Epithelial cell of prostate (primary cell): ENCODE data around the gene C1orf53.

Experiments used
- DNase-seq: peaks from one replicate; pipeline ENCODE4 v3.0.0-alpha.2; 2011; ENCODE audit warnings: low read depth, low spot score
- H3K27ac ChIP-seq: fragments of 450-650 bp; 2 replicates; pipeline ENCODE4 v1.5.1; 2017; ENCODE audit warnings: mild to moderate bottlenecking

Gene C1orf53

DNA sequence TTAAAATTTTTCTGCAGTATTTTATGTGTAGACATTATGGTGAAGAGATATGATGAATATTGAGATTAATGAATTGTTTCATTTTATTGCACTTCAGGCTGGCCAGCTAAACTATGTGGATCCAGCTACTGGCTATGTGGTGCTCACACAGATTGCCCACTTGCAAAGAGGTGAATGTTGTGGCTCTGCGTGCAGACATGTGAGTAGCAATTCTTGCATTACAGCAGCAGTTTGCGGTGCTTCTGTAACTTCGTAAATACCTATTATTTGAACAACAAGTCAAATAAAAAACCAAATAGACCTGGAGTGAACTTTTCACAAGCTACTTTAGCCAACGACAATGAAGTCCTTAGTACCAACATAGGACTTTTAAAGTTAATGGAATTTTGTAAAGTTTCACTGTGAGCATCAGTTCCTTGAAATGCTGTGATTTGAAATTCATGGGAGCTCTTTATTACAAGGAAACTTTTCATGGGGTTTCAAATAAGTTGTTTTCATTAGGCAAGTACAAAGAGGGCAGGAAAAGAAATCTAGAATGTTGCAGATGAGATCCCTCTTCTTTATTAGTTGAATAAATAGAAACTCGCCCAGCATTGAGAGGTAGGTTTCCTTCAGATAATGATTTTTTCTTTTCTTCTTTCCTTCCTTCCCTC lies 3.4 kb downstream of the C1orf53 start:
- H3K27ac ChIP-seq, result no peak overlapping the region
- DNase-seq, result no peak

DNA sequence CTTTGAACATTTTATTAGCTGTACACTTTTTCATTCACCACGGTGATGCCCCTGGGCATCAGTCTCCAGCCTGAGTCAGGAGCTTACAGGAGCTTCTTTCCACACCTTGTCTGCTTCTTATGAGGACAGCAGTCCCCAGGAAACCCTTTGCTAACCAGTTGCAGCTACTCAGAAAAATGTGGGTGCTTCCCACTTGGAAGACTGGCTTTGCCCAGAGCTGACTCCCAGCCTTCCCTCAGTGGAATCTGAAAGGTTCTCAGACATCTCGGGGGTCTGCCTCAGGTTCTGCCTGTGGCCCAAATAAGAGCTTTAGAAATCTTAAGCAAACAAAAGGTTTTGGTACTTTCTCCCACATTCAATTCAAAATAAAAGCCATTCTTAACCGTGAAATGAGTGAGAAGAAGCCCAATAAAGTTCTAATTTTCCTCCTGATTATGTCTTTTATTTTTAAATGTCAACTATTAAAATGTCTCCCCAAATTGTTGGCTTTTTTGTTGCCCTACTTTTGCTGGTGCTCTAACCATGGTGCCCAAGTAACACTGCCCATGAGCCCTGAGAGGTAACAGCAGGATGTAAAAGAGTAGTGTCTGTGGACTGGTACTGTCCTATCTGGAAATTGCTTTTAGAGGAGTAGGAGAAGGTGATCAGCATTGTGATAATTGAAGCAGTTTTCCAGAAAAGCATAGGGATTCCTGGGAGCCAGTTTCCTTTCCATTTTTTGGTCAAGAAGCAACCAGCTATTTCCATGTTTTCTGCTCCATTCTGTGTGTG lies 5.6 kb downstream of the C1orf53 start:
- DNase-seq, result no peak
- H3K27ac ChIP-seq, result no peak overlapping the region

DNA sequence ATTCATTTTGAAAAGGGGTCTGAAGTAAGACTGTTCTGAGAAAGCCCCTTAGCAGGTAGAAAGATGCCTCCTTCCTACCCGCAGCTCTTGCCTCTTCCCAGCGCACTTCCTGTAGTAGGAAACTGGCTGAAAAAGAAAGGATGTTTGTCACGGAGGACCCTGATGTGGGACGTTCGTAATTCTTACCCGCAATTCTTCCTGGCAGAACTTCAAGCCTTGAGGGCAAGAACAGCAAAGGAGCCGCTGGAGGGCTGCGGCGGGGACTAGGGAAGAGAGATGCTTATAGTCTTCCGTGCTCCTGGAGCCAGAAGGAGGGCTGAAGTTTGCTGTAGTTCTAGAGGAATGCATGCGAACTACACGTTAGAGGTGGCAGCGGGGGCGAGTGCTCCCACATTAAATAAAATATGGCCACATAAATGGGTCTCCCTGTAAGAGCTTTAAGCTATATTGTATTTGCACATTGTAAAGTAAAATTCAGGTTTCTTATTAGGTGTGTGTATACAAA lies 6.3 kb downstream of the C1orf53 start:
- no peak overlapping the region for H3K27ac ChIP-seq
- no peak for DNase-seq

GRCh38 chr1:197909384-197909783 lies 7.0 kb downstream of the C1orf53 start:
- no peak for DNase-seq
- H3K27ac ChIP-seq, result no peak overlapping the region

DNA sequence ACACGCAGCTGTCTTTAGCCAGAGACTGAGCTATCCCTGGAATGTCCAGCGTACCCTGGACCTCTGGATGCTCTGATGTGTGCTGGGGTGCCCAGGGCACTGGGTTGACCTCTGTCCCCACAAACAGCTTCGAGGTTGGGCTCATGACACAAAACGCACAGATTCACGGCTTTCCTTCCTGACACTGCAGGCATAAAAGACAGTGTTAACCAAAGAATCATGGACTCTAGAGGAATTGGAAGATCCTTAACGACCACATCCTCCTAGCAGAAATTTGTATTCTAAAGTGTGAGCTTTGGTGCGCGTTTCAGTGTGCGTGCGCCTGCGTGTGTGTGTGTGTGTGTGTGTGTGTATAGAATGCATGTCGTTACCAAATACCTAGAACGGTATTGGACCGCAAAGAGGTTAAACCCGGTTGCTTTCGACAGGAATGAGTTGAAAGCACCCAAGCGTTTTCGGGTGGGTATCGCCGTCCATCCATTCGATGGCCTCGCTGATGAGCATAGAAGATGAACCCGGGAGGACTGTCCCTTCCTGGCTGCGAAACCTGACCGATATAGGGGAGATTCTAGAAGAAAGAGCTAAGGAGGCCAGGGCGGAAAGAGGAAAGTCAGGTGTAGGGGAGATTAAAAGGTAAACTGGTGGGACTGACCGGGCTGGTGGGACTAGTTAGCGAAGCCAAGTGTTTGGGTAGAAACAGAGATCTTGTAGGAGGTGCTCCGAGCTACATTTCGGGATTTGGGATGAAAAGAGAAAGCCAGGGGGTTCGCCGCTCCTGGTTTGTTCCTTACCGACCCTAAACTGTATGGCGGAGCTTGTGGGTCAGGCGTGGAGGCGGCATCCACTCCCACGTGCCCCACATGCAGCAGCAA lies 7.9 kb downstream of the C1orf53 start:
- no peak for DNase-seq
- H3K27ac ChIP-seq, result no peak overlapping the region

DNA sequence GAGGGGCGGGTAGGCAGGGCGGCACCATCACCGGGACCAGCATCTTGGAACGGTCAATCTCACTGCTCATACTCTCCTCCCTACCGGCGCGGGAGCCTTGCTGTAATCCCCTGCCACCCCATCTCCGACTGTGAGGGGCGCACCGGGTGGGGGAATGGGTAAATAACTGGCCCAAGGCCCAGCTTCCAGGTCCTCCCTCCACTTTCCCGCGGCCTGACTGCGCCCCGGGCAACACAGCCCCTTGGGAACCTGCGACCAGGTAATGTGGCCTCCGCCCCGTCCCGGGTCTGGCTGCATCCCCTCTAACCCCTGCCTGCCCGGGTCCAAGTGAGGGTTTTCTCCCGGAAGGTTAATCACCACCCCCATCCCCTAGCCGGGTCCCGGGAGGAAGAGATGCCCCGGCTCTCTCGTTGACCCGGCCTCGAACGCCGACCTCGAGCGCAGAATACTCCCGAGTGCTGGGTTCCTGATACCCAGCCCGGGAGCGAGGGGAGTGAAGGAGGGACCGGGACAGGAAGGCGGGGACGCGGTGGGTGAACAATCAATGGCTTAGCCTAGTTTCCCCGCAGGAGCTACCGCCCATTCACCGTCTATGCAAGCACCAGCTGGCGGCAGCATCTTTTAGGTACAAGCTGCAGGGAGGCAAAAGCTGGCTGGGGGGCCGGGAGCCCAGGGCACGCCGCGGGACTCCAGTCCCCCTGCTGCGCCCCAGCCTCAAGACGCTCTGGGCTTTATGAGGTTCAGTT lies 8.9 kb downstream of the C1orf53 start:
- DNase-seq, result no peak
- H3K27ac ChIP-seq, result no peak overlapping the region

DNA sequence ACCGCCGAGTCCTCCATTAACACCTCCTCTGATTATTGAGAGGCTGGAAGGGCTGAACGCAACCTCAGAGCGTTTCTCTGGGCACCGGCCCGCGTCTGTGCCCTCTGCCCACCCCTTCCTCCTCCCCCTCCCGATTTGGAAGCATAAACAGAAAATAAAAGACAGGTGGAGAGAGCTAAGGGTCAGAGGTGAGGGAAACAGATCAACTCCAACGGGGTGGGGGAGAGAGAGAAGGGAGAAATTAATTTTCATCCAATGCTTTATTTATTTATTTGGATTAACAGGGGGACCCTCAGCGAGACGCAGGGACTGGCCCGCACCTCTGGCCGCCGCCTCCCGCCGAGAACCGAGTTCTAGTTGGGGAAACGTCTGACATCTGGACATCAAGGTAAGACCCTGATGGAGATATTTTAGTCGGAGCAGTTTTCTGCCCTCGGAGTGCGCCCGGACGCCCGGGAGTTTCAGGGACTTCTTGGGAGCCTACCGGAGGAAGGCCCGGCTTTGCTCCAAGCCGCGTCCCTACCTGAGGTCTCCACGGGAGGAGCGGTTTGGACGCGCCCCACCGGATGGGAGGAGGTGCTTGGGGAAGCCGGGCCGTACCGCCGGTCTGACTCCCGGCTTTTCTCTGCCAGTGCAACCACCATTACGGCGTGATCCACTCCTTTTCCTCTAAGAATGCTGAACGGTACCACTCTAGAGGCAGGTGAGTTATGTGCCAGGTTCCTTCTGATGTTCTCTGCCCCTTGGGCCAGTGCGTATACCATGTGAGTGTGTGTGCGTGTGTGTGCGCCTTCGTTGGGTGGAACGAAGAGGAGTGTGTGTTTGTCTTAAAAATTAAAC lies 9.6 kb downstream of the C1orf53 start:
- no peak for DNase-seq

GRCh38 chr1:197912739-197913494 lies 10.5 kb downstream of the C1orf53 start:
- no peak overlapping the region for H3K27ac ChIP-seq
- DNase-seq, result no peak

More for the DNA sequence above, 9.6 kb downstream of the C1orf53 start:
- H3K27ac ChIP-seq, result no peak overlapping the region

- no peak overlapping the region for H3K27ac ChIP-seq
- DNase-seq, result no peak
These were observed 11.3 kb downstream of the C1orf53 start for GRCh38 chr1:197913495-197914276.

GRCh38 chr1:197914510-197914909 lies 12.1 kb downstream of the C1orf53 start:
- no peak for DNase-seq
- H3K27ac ChIP-seq, result no peak overlapping the region

GRCh38 chr1:197915260-197915861 lies 12.9 kb downstream of the C1orf53 start:
- no peak for DNase-seq
- H3K27ac ChIP-seq, result no peak overlapping the region

DNA sequence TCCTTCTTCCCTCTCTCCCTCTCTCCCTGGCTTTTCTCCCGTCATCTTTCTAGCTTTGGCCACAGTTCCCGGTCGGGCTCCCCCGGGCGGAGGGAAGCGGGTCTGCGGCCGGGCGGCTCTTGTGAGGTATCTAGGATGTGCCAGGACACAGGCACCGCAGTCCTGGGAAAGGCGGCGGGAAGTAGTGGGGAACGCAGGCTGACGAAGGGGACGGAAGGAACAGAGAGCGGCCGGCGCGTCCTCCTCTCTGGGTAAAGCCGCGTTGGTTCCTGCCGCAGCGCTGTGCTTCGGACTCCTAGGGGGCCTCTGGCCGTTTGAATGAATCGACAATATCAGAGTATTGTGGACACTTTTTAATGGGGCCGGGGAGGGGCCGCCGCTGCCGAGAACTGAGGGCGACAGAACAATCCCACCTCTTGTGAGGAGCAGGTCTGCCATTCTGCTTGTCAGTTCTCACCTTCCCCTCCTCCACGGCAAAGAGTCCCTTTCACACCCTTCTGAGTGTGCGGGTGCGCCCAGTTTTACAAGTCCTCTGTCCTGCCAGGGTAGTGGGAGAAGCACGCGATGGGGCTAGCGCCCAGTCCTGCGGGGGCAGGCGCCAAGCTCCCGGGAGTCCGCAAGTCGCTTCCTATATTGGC lies 13.6 kb downstream of the C1orf53 start:
- no peak overlapping the region for H3K27ac ChIP-seq
- no peak for DNase-seq

DNA sequence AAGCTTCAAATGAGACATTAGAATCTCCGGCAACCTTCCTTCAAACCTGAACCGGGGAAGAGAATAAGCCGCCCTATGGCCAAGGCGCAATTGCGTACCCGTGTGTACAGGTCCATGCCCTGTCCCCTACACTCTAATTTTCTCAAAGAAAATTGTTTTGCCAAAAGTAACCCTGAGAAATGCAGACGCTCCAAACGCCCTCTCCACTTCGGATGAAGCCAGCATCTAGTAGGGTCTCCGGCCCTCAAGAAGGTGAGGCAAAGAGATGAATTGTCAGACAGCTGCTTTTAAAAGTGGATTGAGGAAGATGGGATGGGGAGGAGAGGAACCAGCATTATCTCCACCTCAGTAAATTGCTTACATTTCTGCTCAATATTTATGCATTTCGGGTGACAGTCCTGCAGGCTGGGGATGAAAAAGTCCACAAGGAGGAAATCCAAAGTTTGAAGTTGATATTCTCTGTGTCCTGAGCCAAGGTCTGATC lies 14.1 kb downstream of the C1orf53 start:
- no peak overlapping the region for H3K27ac ChIP-seq
- no peak for DNase-seq

DNA sequence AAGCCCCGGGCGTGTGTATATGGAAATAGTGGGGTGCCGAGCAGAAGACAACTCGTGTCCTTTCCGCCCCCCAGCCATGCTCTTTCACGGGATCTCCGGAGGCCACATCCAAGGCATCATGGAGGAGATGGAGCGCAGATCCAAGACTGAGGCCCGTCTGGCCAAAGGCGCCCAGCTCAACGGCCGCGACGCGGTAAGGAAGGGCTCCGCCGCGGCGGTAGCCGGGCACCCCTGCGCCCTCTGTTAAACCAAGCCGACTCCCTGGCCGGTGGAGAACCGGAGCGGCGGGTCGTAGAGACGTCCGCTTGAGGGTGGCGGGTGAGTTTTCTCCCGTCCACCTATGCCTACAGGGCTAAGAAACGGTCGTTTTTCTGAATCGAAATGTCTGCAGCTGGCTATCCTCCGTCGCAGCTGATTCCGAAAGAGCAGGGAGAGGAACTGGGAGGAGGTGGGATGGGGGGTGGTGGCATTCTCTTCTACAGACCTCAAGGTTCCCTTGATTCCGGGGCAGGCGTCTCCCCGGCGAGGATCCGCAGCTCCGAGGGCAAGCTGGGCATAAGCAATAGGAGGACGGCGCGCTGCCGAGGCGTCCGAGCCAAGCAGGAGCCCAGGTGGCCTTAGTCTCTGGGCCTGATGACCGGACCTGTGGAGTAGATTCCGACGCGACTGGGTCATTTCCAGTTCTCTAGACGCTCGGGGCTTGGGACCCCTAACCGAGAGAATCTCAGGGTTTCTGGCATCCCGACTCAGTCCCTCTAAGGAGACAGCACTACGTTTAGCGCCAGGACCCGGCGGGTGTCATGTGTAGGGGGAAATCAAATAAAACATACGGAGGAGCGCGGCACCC lies 15.6 kb downstream of the C1orf53 start:
- no peak overlapping the region for H3K27ac ChIP-seq
- DNase-seq, result no peak

DNA sequence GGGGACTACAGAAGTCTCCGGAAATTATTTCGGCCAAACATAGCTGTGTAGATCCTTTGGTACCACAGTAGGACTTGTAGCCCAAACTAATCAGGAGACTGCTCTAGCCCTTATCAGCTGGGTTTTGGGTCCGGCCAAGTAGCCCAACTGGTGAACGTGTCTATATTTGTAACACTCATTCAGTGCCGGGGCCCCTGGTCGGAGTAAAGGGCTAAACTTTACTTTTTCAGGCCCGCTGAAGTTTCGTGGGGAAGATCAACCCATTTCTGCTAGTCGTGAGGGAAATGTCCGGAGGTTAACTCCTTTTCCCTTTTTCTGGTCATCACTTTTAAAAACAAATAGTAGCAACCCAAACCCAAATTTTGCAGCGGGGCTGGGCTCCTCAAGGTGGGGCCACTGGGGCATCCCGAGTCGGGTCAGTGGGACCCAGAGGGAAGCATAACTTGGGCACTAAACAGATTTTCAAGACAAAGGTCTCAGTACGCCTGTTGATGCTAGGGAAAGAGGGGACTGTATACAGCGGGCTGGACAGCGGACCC lies 16.4 kb downstream of the C1orf53 start:
- no peak overlapping the region for H3K27ac ChIP-seq
- DNase-seq, result no peak
